Measurements from ENCODE around the gene GAREM1.
"Not testable (repeated sequence)": the region's sequence is repeated elsewhere in the genome, so short reads cannot be mapped to it uniquely, and the experiment has no call there.

The GAREM1 gene

GRCh38 chr18:32238635-32239268, 231.9 kb downstream of the GAREM1 start:
- peaks cover 18% of the 10 kb centered on the region for H3K27me3 Mint-ChIP-seq
- H3K4me3 Mint-ChIP-seq = no peak overlapping the region
- H3K27ac Mint-ChIP-seq = no peak overlapping the region
- no peaks in the 10 kb centered on the region for H3K4me1 Mint-ChIP-seq
- peaks cover 0 to 3% of the 10 kb centered on the region in 2 donors for H3K9me3 Mint-ChIP-seq
- ATAC-seq (no peak), DNase-seq (no peak)

GRCh38 chr18:32237049-32237448, 233.6 kb downstream of the GAREM1 start:
- Mint-ChIP-seq H3K27ac (no peak overlapping the region), H3K4me3 (no peak overlapping the region), H3K9me3 (peaks cover 0 to 5% of the 10 kb centered on the region in 2 donors), H3K4me1 (no peaks in the 10 kb centered on the region), H3K27me3 (peaks cover 16% of the 10 kb centered on the region)
- DNase-seq (no peak), ATAC-seq (no peak)

- not testable (repeated sequence) for DNase-seq, H3K9me3 Mint-ChIP-seq, ATAC-seq, H3K4me3 Mint-ChIP-seq, H3K4me1 Mint-ChIP-seq, H3K27ac Mint-ChIP-seq
- H3K27me3 Mint-ChIP-seq = peaks cover 16% of the 10 kb centered on the region
Observed at GRCh38 chr18:32233348-32233747, 237.3 kb downstream of the GAREM1 start.

GRCh38 chr18:32219431-32220018, 251.2 kb downstream of the GAREM1 start:
- DNase-seq (no peak), ATAC-seq (no peak)
- Mint-ChIP-seq H3K9me3 (no peaks in the 10 kb centered on the region), H3K4me1 (no peaks in the 10 kb centered on the region), H3K4me3 (no peak overlapping the region), H3K27me3 (no peaks in the 10 kb centered on the region), H3K27ac (no peak overlapping the region)

GRCh38 chr18:32216390-32216789, 254.3 kb downstream of the GAREM1 start:
- no peaks in the 10 kb centered on the region for H3K4me1 Mint-ChIP-seq
- ATAC-seq (no peak), DNase-seq (no peak)
- peak overlapping the region in 1 of 2 donors; percentile 64 for H3K27ac Mint-ChIP-seq
- no peaks in the 10 kb centered on the region for H3K9me3 Mint-ChIP-seq
- H3K27me3 Mint-ChIP-seq = no peaks in the 10 kb centered on the region
- H3K4me3 Mint-ChIP-seq = no peak overlapping the region

GRCh38 chr18:32213693-32214092, 257.0 kb downstream of the GAREM1 start:
- no peak overlapping the region for H3K4me3 Mint-ChIP-seq
- no peaks in the 10 kb centered on the region for H3K27me3 Mint-ChIP-seq
- no peaks in the 10 kb centered on the region for H3K4me1 Mint-ChIP-seq
- ATAC-seq = no peak
- no peak overlapping the region for H3K27ac Mint-ChIP-seq
- no peaks in the 10 kb centered on the region for H3K9me3 Mint-ChIP-seq
- DNase-seq = no peak

All from stimulated activated naive CD8-positive, alpha-beta T cell treated with anti-CD3 and anti-CD28 coated beads, Interleukin-15, amount 100 ng/mL, for 72 hours (primary cell).